ENCODE measurements around the gene FIGNL1. TPM values are rescaled to one million over a fixed set of nuclear protein-coding genes. Genes with fewer than 3 reads are reported as not detected.
A peak's percentile ranks its signal among the peaks of the same experiment; 100 is the strongest.

The FIGNL1 gene
- total and polyA plus RNA-seq, 2 donors (not counting 1 experiment from before 2014, with no cell fraction given) = 3.6 to 24.5 TPM

DNA sequence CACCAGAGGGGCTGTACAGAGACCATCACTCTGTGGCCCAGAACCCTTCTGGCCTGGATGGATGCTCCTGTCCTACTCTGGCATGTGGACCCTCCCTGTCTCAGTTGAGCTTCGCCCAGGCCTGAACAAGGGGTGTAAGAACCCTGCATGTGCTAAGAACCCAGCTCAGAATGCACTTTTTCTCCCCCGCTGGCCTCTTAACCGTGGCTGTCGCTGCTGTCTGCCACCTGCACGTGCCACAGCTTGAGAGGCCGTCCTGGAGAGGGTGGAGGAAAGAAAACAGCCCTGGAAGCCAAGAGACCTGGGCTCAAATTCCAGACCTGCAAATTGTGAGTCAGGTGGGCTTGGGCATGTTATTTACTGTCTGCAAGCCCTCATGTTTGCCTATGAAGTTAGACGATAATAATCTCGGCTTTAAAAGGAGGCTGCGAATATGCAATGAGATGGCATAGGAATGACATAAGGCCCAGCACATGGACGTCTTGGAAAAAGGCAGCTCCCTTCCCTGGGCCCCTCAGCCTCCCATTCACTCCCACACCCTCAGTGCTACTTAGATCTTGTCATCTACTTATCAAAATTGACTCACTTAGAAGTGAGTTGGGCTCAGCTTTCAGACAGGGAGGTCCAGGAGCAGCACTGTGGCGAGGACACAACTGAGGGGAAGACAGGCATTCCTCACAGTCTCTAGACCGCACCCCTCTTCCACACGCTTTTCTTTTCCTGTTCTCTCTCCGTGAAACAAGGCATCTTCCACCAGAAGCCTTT is 31.4 kb downstream of the FIGNL1 start:
- TF ChIP-seq, protein P1, sequence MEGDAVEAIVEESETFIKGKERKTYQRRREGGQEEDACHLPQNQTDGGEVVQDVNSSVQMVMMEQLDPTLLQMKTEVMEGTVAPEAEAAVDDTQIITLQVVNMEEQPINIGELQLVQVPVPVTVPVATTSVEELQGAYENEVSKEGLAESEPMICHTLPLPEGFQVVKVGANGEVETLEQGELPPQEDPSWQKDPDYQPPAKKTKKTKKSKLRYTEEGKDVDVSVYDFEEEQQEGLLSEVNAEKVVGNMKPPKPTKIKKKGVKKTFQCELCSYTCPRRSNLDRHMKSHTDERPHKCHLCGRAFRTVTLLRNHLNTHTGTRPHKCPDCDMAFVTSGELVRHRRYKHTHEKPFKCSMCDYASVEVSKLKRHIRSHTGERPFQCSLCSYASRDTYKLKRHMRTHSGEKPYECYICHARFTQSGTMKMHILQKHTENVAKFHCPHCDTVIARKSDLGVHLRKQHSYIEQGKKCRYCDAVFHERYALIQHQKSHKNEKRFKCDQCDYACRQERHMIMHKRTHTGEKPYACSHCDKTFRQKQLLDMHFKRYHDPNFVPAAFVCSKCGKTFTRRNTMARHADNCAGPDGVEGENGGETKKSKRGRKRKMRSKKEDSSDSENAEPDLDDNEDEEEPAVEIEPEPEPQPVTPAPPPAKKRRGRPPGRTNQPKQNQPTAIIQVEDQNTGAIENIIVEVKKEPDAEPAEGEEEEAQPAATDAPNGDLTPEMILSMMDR (IDR thresholded peaks at IDR 0.05) = no peak
- TF ChIP-seq EZH2 (IDR thresholded peaks at IDR 0.05; ENCODE audit: borderline replicate concordance, insufficient read depth, low read depth, low read length, poor library complexity, severe bottlenecking) = no peak
- no peaks in the 10 kb centered on the region for H3K27me3 Mint-ChIP-seq
- no peak overlapping the region for H3K4me3 Mint-ChIP-seq
- POLR2A ChIA-PET = interaction anchor here (1.3 to 2.0 kb wide), 2 partner anchors 25 to 51 kb away, joined by 3 to 5 read pairs; no protein-coding TSS in a partner anchor
- no peaks in the 10 kb centered on the region for H4K20me1 ChIP-seq (ENCODE audit: control insufficient read depth, insufficient read depth, low read length, poor library complexity, severe bottlenecking)
- ATAC-seq (ENCODE audit: low read depth) = no peak
- peaks cover 43 to 46% of the 10 kb centered on the region in 2 donors for H3K4me1 ChIP-seq (ENCODE audit: control insufficient read depth in 2 of 2, insufficient read depth in 2 of 2, low read length in 2 of 2)
- intact Hi-C loops (cut with micrococcal nuclease) = loop anchor here (1.0 kb wide), 6 partner anchors 8 to 326 kb away; no protein-coding TSS in a partner anchor
- H3K4me2 ChIP-seq (replicated peaks; ENCODE audit: low read depth, low read length, poor library complexity, severe bottlenecking) = no peak overlapping the region
- H3K4me3 ChIP-seq (ENCODE audit: control extremely low read depth in 1 of 5, extremely low read depth in 1 of 5, insufficient read depth in 1 of 5, low read depth in 2 of 5, low read length in 4 of 5) = no peak overlapping the region
- H2AFZ ChIP-seq (ENCODE audit: insufficient read depth, low read depth, low read length, poor library complexity, severe bottlenecking) = no peak overlapping the region
- no peaks in the 10 kb centered on the region for H3K9me3 Mint-ChIP-seq (ENCODE audit: insufficient read depth)
- H3K4me1 Mint-ChIP-seq = peaks cover 49% of the 10 kb centered on the region
- no peaks in the 10 kb centered on the region for H3K9me3 ChIP-seq (ENCODE audit: control extremely low read depth in 1 of 3, control insufficient read depth in 2 of 3, insufficient read depth in 1 of 3, low read length in 2 of 3)
- H3K9ac ChIP-seq (ENCODE audit: low read length) = no peak overlapping the region
- no peaks in the 10 kb centered on the region for H3K27me3 ChIP-seq (replicated peaks in 1 of 4; ENCODE audit: control extremely low read depth in 1 of 4, control insufficient read depth in 3 of 4, insufficient read depth in 4 of 4, low read length in 3 of 4)
- no peak for DNase-seq
- CTCF ChIA-PET = interaction anchor here (0.5 to 10.4 kb wide), 53 partner anchors 8 to 742 kb away, joined by 3 to 211 read pairs (median 6); partner anchors contain the start of genes IKZF1 and ZPBP
- H3K27ac Mint-ChIP-seq = no peak overlapping the region
- no peak overlapping the region for H3K27ac ChIP-seq (ENCODE audit: low read length in 2 of 2)
- no peaks in the 10 kb centered on the region for H3K36me3 ChIP-seq (replicated peaks in 1 of 2; ENCODE audit: control extremely low read depth in 1 of 2, control insufficient read depth in 1 of 2, extremely low read depth in 1 of 2, insufficient read depth in 2 of 2, low read length in 1 of 2)
- peaks cover 30% of the 10 kb centered on the region for H3K79me2 ChIP-seq (ENCODE audit: control insufficient read depth, insufficient read depth, low read length)
- 93% methylated on average over 11 of the region's 14 CpGs for WGBS (ENCODE audit: insufficient coverage)

DNA sequence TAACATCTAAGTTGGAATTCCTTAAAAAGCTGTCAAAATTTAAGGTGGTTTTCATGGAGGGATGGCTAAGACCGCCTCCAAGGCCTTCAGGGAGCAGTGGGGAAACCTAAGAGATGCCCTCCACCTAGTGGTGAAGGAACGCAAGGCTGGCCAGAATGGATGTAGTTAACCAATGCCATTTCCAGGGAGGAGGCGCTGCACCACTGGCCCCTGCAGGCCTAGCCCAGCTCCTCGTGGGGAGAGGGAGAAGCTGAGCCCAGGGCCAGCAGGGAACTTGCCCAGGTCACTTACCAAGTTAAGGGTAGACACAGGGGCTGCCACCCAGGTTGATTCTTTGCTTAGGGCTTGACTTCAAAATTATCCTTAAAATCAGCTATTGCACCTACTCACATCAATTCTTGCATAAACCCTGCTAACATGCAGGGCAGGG is 32.0 kb downstream of the FIGNL1 start:
- Mint-ChIP-seq H3K27me3 (no peaks in the 10 kb centered on the region), H3K9me3 (ENCODE audit: insufficient read depth) (no peaks in the 10 kb centered on the region), H3K4me3 (no peak overlapping the region), H3K27ac (no peak overlapping the region), H3K4me1 (peaks cover 54% of the 10 kb centered on the region)
- Histone ChIP-seq H3K27ac (ENCODE audit: low read length in 2 of 2) (no peak overlapping the region), H3K9me3 (ENCODE audit: control extremely low read depth in 1 of 3, control insufficient read depth in 2 of 3, insufficient read depth in 1 of 3, low read length in 2 of 3) (no peaks in the 10 kb centered on the region), H3K27me3 (replicated peaks in 1 of 4; ENCODE audit: control extremely low read depth in 1 of 4, control insufficient read depth in 3 of 4, insufficient read depth in 4 of 4, low read length in 3 of 4) (no peaks in the 10 kb centered on the region), H3K9ac (ENCODE audit: low read length) (no peak overlapping the region), H4K20me1 (ENCODE audit: control insufficient read depth, insufficient read depth, low read length, poor library complexity, severe bottlenecking) (no peaks in the 10 kb centered on the region), H3K4me1 (ENCODE audit: control insufficient read depth in 2 of 2, insufficient read depth in 2 of 2, low read length in 2 of 2) (peaks cover 49 to 51% of the 10 kb centered on the region in 2 donors), H3K4me3 (ENCODE audit: control extremely low read depth in 1 of 5, extremely low read depth in 1 of 5, insufficient read depth in 1 of 5, low read depth in 2 of 5, low read length in 4 of 5) (no peak overlapping the region), H3K36me3 (replicated peaks in 1 of 2; ENCODE audit: control extremely low read depth in 1 of 2, control insufficient read depth in 1 of 2, extremely low read depth in 1 of 2, insufficient read depth in 2 of 2, low read length in 1 of 2) (no peaks in the 10 kb centered on the region), H2AFZ (ENCODE audit: insufficient read depth, low read depth, low read length, poor library complexity, severe bottlenecking) (no peak overlapping the region), H3K4me2 (replicated peaks; ENCODE audit: low read depth, low read length, poor library complexity, severe bottlenecking) (peak overlapping the region; percentile 18), H3K79me2 (ENCODE audit: control insufficient read depth, insufficient read depth, low read length) (peaks cover 30% of the 10 kb centered on the region)
- TF ChIP-seq, protein P1 (IDR thresholded peaks at IDR 0.05) = peak; percentile 88
- TF ChIP-seq EZH2 (IDR thresholded peaks at IDR 0.05; ENCODE audit: borderline replicate concordance, insufficient read depth, low read depth, low read length, poor library complexity, severe bottlenecking) = no peak
- ATAC-seq (ENCODE audit: low read depth) = peak; percentile 78
- 5% methylated on average over 4 of the region's 4 CpGs for WGBS (ENCODE audit: insufficient coverage)
- intact Hi-C loops (cut with micrococcal nuclease) = loop anchor here (1.0 kb wide), 6 partner anchors 8 to 326 kb away; no protein-coding TSS in a partner anchor
- POLR2A ChIA-PET = interaction anchor here (0.9 to 2.0 kb wide), 3 partner anchors 24 to 212 kb away, joined by 3 to 5 read pairs (median 4); no protein-coding TSS in a partner anchor
- peak; percentile 82 for DNase-seq
- CTCF ChIA-PET = interaction anchor here (0.7 to 10.4 kb wide), 62 partner anchors 9 to 325 kb away, joined by 3 to 211 read pairs (median 5); partner anchors contain the start of genes IKZF1 and ZPBP

Measured in B cell (primary cell).